ENCODE data around the gene MAGOHB. TPM values are rescaled to one million over a fixed set of nuclear protein-coding genes. Genes with fewer than 3 reads are reported as not detected.
"Not testable (repeated sequence)": the region's sequence is repeated elsewhere in the genome, so short reads cannot be mapped to it uniquely, and the experiment has no call there.

Gene MAGOHB
- polyA plus RNA-seq, 1 of the 3 experiments (the other 2 are of a cell fraction), result 15.7 TPM

DNA sequence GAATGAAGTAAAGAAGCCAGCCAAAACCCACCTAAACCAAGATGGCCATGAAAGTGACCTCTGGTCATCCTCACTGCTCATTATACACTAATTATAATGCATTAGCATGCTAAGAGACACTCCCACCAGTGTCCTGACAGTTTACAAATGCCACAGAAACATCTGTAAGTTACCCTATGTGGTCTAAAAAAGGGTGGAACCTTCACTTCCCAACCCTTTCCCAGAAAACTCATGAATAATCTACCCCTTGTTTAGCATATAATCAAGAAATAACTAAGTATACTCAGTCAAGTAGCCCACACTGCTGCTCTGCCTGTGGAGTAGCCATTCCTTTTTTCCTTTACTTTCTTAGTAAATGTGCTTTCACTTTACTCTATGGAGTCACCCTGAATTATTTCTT, 40.6 kb upstream of the MAGOHB start (continued):
- TF ChIP-seq, protein P1, sequence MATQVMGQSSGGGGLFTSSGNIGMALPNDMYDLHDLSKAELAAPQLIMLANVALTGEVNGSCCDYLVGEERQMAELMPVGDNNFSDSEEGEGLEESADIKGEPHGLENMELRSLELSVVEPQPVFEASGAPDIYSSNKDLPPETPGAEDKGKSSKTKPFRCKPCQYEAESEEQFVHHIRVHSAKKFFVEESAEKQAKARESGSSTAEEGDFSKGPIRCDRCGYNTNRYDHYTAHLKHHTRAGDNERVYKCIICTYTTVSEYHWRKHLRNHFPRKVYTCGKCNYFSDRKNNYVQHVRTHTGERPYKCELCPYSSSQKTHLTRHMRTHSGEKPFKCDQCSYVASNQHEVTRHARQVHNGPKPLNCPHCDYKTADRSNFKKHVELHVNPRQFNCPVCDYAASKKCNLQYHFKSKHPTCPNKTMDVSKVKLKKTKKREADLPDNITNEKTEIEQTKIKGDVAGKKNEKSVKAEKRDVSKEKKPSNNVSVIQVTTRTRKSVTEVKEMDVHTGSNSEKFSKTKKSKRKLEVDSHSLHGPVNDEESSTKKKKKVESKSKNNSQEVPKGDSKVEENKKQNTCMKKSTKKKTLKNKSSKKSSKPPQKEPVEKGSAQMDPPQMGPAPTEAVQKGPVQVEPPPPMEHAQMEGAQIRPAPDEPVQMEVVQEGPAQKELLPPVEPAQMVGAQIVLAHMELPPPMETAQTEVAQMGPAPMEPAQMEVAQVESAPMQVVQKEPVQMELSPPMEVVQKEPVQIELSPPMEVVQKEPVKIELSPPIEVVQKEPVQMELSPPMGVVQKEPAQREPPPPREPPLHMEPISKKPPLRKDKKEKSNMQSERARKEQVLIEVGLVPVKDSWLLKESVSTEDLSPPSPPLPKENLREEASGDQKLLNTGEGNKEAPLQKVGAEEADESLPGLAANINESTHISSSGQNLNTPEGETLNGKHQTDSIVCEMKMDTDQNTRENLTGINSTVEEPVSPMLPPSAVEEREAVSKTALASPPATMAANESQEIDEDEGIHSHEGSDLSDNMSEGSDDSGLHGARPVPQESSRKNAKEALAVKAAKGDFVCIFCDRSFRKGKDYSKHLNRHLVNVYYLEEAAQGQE (IDR thresholded peaks at IDR 0.05; ENCODE audit: low read depth, low read length), result no peak
- TF ChIP-seq IRF3 (IDR thresholded peaks at IDR 0.05; ENCODE audit: low read depth, low read length) (no peak), EP300 (IDR thresholded peaks at IDR 0.05; ENCODE audit: borderline replicate concordance in 1 of 2, low read depth in 1 of 2, low read length in 1 of 2) (no peak)

GRCh38 chr12:10652192-10652591, 38.8 kb upstream of the MAGOHB start:
- Histone ChIP-seq H3K9me2 (no peaks in the 10 kb centered on the region), H3K79me2 (ENCODE audit: insufficient read depth) (no peaks in the 10 kb centered on the region), H3K27me3 (ENCODE audit: insufficient read depth) (peaks cover 21% of the 10 kb centered on the region; the same call in 1 of the 2 replicates), H2AFZ (ENCODE audit: low read depth) (no peak overlapping the region), H3K4me2 (no peak overlapping the region), H3K4me1 (ENCODE audit: control insufficient read depth in 1 of 2, insufficient read depth in 2 of 2, low read depth in 1 of 2, low read length in 1 of 2) (no peaks in the 10 kb centered on the region; a peak in 1 of 4 replicates), H3K27ac (ENCODE audit: low read depth in 2 of 2, low read length in 1 of 2) (no peak overlapping the region), H3K4me3 (ENCODE audit: low read depth in 2 of 2, low read length in 1 of 2) (no peak overlapping the region), H3F3A (replicated peaks; ENCODE audit: insufficient read depth) (no peaks in the 10 kb centered on the region), H4K20me1 (ENCODE audit: insufficient read depth) (no peaks in the 10 kb centered on the region), H3K9me3 (no peaks in the 10 kb centered on the region), H3K36me3 (replicated peaks in 1 of 2; ENCODE audit: control insufficient read depth in 1 of 2, insufficient read depth in 2 of 2, low read length in 1 of 2) (no peaks in the 10 kb centered on the region), H3K9ac (no peak overlapping the region)
- ChIA-PET CTCF (interaction anchor here (1.6 kb wide), 1 partner anchor 97 kb away, joined by 3 read pairs; no protein-coding TSS in a partner anchor), POLR2A (no interaction called here)
- TF ChIP-seq RCOR1 (IDR thresholded peaks at IDR 0.05; ENCODE audit: low read length) (no peak), RAD21 (IDR thresholded peaks at IDR 0.05; ENCODE audit: low read length) (no peak), JUND (IDR thresholded peaks at IDR 0.05) (no peak), RXRA (IDR thresholded peaks at IDR 0.05; ENCODE audit: borderline replicate concordance, low read depth) (no peak), MXI1 (IDR thresholded peaks at IDR 0.05; ENCODE audit: low read depth, low read length) (no peak), FOSL2 (IDR thresholded peaks at IDR 0.05; ENCODE audit: borderline replicate concordance, low read depth) (no peak), TAF1 (IDR thresholded peaks at IDR 0.05; ENCODE audit: borderline replicate concordance, low read depth, low read length) (no peak), YY1 (IDR thresholded peaks at IDR 0.05; ENCODE audit: low read depth) (no peak), EZH2phosphoT487 (IDR thresholded peaks at IDR 0.05; ENCODE audit: borderline replicate concordance, low read depth) (no peak), MEF2A (IDR thresholded peaks at IDR 0.05; ENCODE audit: borderline replicate concordance, low read depth) (no peak), IRF3 (IDR thresholded peaks at IDR 0.05; ENCODE audit: low read depth, low read length) (no peak)
- TF ChIP-seq, protein P2, sequence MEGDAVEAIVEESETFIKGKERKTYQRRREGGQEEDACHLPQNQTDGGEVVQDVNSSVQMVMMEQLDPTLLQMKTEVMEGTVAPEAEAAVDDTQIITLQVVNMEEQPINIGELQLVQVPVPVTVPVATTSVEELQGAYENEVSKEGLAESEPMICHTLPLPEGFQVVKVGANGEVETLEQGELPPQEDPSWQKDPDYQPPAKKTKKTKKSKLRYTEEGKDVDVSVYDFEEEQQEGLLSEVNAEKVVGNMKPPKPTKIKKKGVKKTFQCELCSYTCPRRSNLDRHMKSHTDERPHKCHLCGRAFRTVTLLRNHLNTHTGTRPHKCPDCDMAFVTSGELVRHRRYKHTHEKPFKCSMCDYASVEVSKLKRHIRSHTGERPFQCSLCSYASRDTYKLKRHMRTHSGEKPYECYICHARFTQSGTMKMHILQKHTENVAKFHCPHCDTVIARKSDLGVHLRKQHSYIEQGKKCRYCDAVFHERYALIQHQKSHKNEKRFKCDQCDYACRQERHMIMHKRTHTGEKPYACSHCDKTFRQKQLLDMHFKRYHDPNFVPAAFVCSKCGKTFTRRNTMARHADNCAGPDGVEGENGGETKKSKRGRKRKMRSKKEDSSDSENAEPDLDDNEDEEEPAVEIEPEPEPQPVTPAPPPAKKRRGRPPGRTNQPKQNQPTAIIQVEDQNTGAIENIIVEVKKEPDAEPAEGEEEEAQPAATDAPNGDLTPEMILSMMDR (IDR thresholded peaks at IDR 0.05), result no peak
- TF ChIP-seq, protein P3, sequence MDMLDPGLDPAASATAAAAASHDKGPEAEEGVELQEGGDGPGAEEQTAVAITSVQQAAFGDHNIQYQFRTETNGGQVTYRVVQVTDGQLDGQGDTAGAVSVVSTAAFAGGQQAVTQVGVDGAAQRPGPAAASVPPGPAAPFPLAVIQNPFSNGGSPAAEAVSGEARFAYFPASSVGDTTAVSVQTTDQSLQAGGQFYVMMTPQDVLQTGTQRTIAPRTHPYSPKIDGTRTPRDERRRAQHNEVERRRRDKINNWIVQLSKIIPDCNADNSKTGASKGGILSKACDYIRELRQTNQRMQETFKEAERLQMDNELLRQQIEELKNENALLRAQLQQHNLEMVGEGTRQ (IDR thresholded peaks at IDR 0.05; ENCODE audit: borderline replicate concordance, low read depth, low read length), result no peak
- TF ChIP-seq, protein P4, sequence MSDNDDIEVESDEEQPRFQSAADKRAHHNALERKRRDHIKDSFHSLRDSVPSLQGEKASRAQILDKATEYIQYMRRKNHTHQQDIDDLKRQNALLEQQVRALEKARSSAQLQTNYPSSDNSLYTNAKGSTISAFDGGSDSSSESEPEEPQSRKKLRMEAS (IDR thresholded peaks at IDR 0.05; ENCODE audit: low read depth), result no peak
- DNase-seq, result no peak
- 20% methylated on average over 3 of the region's 3 CpGs for WGBS (ENCODE audit: low lambda C conversion rate)

- H3K27me3 ChIP-seq (ENCODE audit: insufficient read depth), result 0 out of 2 replicates have a peak, but pooled peaks cover 13% of the 10 kb centered on the region
- H3K27ac ChIP-seq (ENCODE audit: low read depth in 2 of 2, low read length in 1 of 2); H3K4me1 ChIP-seq (ENCODE audit: control insufficient read depth in 1 of 2, insufficient read depth in 2 of 2, low read depth in 1 of 2, low read length in 1 of 2); CTCF ChIA-PET; H3F3A ChIP-seq (replicated peaks; ENCODE audit: insufficient read depth); POLR2A ChIA-PET; H3K9me3 ChIP-seq; H3K4me2 ChIP-seq; H3K36me3 ChIP-seq (replicated peaks in 1 of 2; ENCODE audit: control insufficient read depth in 1 of 2, insufficient read depth in 2 of 2, low read length in 1 of 2); H3K4me3 ChIP-seq (ENCODE audit: low read depth in 2 of 2, low read length in 1 of 2); H3K79me2 ChIP-seq (ENCODE audit: insufficient read depth); H3K9me2 ChIP-seq; H3K9ac ChIP-seq; DNase-seq; H4K20me1 ChIP-seq (ENCODE audit: insufficient read depth); H2AFZ ChIP-seq (ENCODE audit: low read depth): not testable (repeated sequence)
Observed at GRCh38 chr12:10646576-10646975, 33.2 kb upstream of the MAGOHB start.

Measured in SK-N-SH (cell line).